Muscle layer of colon (tissue), 2 donors: ENCODE data around the gene UBAC1.
"Not testable (repeated sequence)": the region's sequence is repeated elsewhere in the genome, so short reads cannot be mapped to it uniquely, and the experiment has no call there.

Experiments used
- H3K27ac ChIP-seq: one replicate; pipeline ENCODE4 v1.7.0; 2013; ENCODE audit warnings: low read depth, mild to moderate bottlenecking, low read length, moderate library complexity
- H3K27me3 ChIP-seq, 2 donors: one replicate each; pipeline ENCODE4 v1.7.0; 2013; ENCODE audit warnings: low read length in 2 of 2, mild to moderate bottlenecking in 2 of 2; ENCODE audit not compliant: insufficient read depth in 2 of 2, control insufficient read depth in 1 of 2
- H3K36me3 ChIP-seq: one replicate; pipeline ENCODE4 v1.7.0; 2013; ENCODE audit warnings: mild to moderate bottlenecking, low read length; ENCODE audit not compliant: insufficient read depth
- H3K4me1 ChIP-seq: one replicate; pipeline ENCODE4 v1.7.0; 2013; ENCODE audit warnings: mild to moderate bottlenecking, low read length; ENCODE audit not compliant: insufficient read depth
- H3K4me3 ChIP-seq, 2 donors: one replicate each; pipeline ENCODE4 v1.7.0; 2013; ENCODE audit warnings: low read length in 2 of 2, low read depth in 1 of 2, mild to moderate bottlenecking in 1 of 2, moderate library complexity in 1 of 2
- H3K9ac ChIP-seq: one replicate; pipeline ENCODE4 v1.7.0; 2013; ENCODE audit warnings: low read length
- H3K9me3 ChIP-seq: one replicate; pipeline ENCODE4 v1.7.0; 2013; ENCODE audit warnings: mild to moderate bottlenecking, low read length
- donor health status: abdominal sarcoma.
- donor health status: Adenocarcinoma of cecum.

UBAC1 gene

DNA sequence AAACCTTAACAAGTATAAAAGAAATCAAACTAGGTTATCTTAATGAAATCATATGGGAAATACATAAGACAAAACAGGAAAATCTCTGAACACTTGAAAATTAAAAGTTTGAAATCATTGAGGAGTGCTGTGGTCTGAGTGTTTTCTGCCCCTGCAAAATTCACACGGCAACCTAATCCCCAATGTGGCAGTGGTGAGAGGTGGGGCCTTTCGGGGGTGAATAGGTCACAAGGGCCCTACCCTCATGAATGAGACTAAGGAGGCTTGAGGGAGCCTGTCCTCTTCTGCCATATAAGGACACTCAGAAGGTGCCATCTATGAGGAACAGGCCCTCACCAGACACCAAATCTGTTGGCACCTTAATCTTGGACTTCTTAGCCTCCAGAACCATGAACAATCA is 64.5 kb downstream of the UBAC1 start:
- H3K4me3 ChIP-seq, result no peak overlapping the region
- no peaks in the 10 kb centered on the region for H3K27me3 ChIP-seq
- no peak overlapping the region for H3K9ac ChIP-seq
- peaks cover 4% of the 10 kb centered on the region for H3K4me1 ChIP-seq
- no peaks in the 10 kb centered on the region for H3K9me3 ChIP-seq
- H3K36me3 ChIP-seq, result no peaks in the 10 kb centered on the region
- no peak overlapping the region for H3K27ac ChIP-seq

- no peak overlapping the region for H3K27ac ChIP-seq
- H3K4me3 ChIP-seq, result no peak overlapping the region
- no peaks in the 10 kb centered on the region for H3K9me3 ChIP-seq
- no peak overlapping the region for H3K9ac ChIP-seq
- no peaks in the 10 kb centered on the region for H3K27me3 ChIP-seq
- peaks cover 8% of the 10 kb centered on the region for H3K4me1 ChIP-seq
- no peaks in the 10 kb centered on the region for H3K36me3 ChIP-seq
These were observed 65.0 kb downstream of the UBAC1 start for GRCh38 chr9:135896205-135896604.

GRCh38 chr9:135895202-135895848 is 65.8 kb downstream of the UBAC1 start:
- Histone ChIP-seq H3K4me1 (peaks cover 17% of the 10 kb centered on the region), H3K9ac (no peak overlapping the region), H3K36me3 (no peaks in the 10 kb centered on the region), H3K27me3 (no peaks in the 10 kb centered on the region), H3K4me3 (no peak overlapping the region), H3K27ac (no peak overlapping the region), H3K9me3 (no peaks in the 10 kb centered on the region)

DNA sequence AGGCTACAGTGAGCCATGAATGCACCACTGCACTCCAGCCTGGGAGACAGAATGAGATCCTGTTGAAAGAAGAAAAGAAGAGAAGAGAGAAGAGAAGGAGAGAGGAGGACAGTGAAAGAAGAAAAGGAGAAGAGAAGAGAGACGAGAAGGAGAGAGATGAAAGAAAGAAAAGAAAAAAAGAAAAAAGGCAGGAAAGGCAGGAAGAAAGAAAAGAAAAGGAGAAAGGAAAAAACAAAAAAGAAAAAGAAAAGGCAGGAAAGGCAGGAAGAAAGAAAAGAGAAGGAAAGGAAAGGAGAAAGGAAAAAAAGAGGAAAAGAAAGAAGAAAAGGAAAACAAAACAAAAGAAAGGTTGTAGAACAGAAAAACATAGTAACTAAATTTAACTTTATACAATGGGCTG is 68.1 kb downstream of the UBAC1 start:
- H3K27ac ChIP-seq, result no peak overlapping the region
- no peaks in the 10 kb centered on the region for H3K27me3 ChIP-seq
- H3K4me1 ChIP-seq, result peaks cover 24% of the 10 kb centered on the region
- no peaks in the 10 kb centered on the region for H3K9me3 ChIP-seq
- no peak overlapping the region for H3K4me3 ChIP-seq
- H3K9ac ChIP-seq, result no peak overlapping the region
- no peaks in the 10 kb centered on the region for H3K36me3 ChIP-seq

GRCh38 chr9:135892327-135892726 is 68.8 kb downstream of the UBAC1 start:
- H3K9ac ChIP-seq, H3K9me3 ChIP-seq, H3K27me3 ChIP-seq, H3K4me3 ChIP-seq, H3K27ac ChIP-seq, H3K36me3 ChIP-seq: not testable (repeated sequence)
- peaks cover 25% of the 10 kb centered on the region for H3K4me1 ChIP-seq

DNA sequence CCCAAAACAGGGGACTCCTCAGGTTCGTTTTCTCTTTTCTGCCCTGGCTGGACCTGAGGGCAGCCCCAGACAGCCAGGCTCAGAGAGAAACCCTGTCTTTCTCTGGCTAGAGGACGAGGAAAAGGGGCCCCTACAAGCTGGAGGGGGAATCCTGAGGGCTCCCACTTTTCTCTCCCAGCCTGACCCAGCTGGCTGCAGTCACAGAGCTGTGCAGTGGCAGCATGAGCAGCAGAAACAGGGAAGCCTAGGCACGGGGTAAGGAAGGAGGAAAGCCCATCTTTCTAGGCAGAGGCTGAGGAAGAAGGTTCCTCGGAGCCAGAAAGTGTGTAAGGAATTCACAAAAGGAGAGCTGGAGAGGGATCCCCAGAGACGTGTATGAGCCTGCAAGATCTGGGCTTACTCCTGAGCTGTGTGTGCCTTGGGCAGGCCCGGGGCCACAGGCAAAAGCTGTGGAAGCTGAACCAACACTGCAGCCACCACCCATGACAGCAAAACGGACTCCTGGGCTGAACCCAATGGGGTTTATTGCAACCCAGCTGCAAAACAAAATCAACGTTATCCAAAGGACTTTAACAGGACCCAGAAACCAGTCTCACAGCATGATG is 70.0 kb downstream of the UBAC1 start:
- Histone ChIP-seq H3K4me3 (no peak overlapping the region), H3K9me3 (no peaks in the 10 kb centered on the region), H3K36me3 (no peaks in the 10 kb centered on the region), H3K27me3 (no peaks in the 10 kb centered on the region), H3K4me1 (peaks cover 30% of the 10 kb centered on the region), H3K27ac (no peak overlapping the region), H3K9ac (no peak overlapping the region)

DNA sequence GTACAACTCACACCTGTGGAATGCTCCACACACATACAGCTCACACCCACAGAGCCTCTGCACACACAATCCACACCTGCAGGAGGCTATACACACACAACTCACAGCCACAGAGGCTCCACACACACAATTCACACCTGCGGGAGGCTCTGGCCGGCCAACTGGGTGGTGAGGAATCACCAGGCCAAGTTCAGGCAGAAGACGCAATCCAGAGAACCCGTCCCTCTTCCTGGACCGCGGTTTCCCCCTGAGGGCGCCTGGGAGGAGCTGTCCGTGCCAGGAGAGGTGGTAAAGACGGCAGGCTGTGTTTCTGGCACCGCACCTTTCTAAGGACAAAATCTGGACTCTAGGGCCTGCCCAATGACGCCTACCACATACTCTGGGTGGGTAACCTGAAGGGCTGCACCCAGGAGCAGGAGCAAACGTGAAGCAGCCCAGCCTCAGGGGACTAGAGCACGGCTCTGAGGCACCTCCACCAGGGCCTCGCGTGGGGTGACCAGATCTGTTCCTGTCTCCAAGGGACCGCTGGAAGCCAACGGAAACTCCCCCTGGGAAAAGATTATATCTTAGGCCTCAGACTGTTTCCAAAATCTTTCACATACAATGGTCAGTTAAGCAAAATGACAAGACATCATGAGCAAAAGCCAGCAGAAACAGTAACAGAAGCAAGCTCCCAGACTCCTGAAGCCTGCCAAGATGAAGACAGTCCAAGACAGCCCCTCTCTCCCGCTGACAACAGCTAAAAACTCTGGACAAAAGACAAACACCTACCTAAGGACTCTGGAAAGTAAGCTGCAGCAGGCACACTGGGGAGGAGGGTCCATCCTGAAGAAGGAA is 70.8 kb downstream of the UBAC1 start:
- Histone ChIP-seq H3K9ac (no peak overlapping the region), H3K4me3 (no peak overlapping the region), H3K36me3 (no peaks in the 10 kb centered on the region), H3K27ac (no peak overlapping the region), H3K4me1 (peaks cover 32% of the 10 kb centered on the region), H3K9me3 (no peaks in the 10 kb centered on the region), H3K27me3 (no peaks in the 10 kb centered on the region)

- Histone ChIP-seq H3K27me3 (no peaks in the 10 kb centered on the region), H3K4me1 (peaks cover 38% of the 10 kb centered on the region), H3K27ac (no peak overlapping the region), H3K36me3 (no peaks in the 10 kb centered on the region), H3K4me3 (no peak overlapping the region), H3K9ac (no peak overlapping the region), H3K9me3 (no peaks in the 10 kb centered on the region)
These were observed 71.5 kb downstream of the UBAC1 start for GRCh38 chr9:135889564-135890189.

- no peak overlapping the region for H3K9ac ChIP-seq
- no peaks in the 10 kb centered on the region for H3K9me3 ChIP-seq
- H3K27ac ChIP-seq, result no peak overlapping the region
These were observed 72.3 kb downstream of the UBAC1 start for GRCh38 chr9:135888766-135889394.

DNA sequence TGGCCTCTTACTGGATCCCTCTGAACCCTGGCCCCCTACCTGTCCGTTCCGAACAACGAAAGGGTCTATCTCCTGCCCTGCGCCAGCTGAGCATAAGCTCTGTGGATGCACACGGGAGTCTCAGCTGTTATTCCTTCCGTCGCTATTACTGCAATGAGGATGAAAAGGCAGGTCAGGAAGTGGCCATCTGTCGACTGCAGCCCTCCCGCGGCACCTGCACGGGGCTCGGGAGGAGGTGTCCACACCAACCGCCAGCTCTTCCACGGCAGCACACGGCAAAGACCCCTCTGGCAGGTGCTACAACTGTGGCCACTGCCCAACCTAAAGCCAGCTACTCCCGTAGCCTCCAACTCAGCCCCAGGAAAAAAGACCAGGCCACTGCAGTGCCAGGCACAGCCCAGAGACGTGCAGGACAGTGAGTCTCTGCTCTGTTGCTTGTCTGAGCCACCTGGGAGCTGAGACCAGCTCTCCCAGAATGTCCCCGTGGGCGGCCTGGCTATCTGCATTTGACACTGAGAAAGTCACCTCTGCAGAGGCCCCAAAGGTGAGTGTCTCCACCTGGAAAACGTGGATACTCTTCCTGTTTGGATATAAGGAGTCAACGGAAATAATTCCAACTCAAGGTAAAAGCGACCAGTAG is 72.9 kb downstream of the UBAC1 start:
- Histone ChIP-seq H3K27me3 (no peaks in the 10 kb centered on the region), H3K36me3 (no peaks in the 10 kb centered on the region), H3K9me3 (no peaks in the 10 kb centered on the region), H3K4me1 (peaks cover 38% of the 10 kb centered on the region), H3K9ac (no peak overlapping the region), H3K27ac (no peak overlapping the region), H3K4me3 (no peak overlapping the region)

More at GRCh38 chr9:135888766-135889394, 72.3 kb downstream of the UBAC1 start:
- Histone ChIP-seq H3K36me3 (no peaks in the 10 kb centered on the region), H3K4me3 (no peak overlapping the region), H3K27me3 (no peaks in the 10 kb centered on the region), H3K4me1 (peaks cover 38% of the 10 kb centered on the region)
